ENCODE measurements around the gene ACTA1. TPM values are rescaled to one million over a fixed set of nuclear protein-coding genes. Genes with fewer than 3 reads are reported as not detected.

The ACTA1 gene
- total and polyA plus RNA-seq, 2 donors (not counting 3 experiments of a cell fraction or from before 2014, with no cell fraction given): 0.22 to 0.33 TPM

DNA sequence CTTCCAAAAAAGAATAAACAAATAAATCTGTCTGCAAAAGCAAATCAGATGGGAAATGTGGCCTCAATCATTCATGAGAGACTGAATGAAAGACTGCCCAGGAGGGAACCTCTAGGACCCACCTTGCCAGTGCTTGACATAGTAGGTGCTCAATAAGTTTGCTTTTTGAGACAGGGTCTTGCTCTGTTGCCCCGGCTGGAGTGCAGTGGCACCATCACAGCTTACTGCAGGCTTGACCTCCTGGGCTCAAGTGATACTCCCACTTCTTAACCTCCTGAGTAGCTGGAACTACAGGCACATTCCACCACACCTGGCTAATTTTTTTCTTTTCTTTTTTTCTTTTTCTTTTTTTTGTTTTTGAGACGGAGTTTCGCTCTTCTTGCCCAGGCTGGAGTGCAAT, 50.7 kb downstream of the ACTA1 start:
- H3K36me3 ChIP-seq (ENCODE audit: control insufficient read depth in 2 of 2, extremely low read depth in 1 of 2, insufficient read depth in 2 of 2, low read length in 2 of 2): no peaks in the 10 kb centered on the region
- H3K9ac ChIP-seq (replicated peaks; ENCODE audit: extremely low read depth, insufficient read depth, low read length): no peak overlapping the region
- no peaks in the 10 kb centered on the region for H3K4me1 ChIP-seq (ENCODE audit: control insufficient read depth, extremely low read depth, insufficient read depth, low read length)
- H2AFZ ChIP-seq (ENCODE audit: low read depth, low read length): no peak overlapping the region
- no peaks in the 10 kb centered on the region for H3K27me3 ChIP-seq (ENCODE audit: control insufficient read depth in 2 of 2, insufficient read depth in 2 of 2, low read length in 2 of 2)
- no peak overlapping the region for H3K27ac ChIP-seq (ENCODE audit: insufficient read depth, low read depth, low read length)
- H3K4me3 ChIP-seq (replicated peaks in 1 of 3; ENCODE audit: insufficient read depth in 1 of 3, low read depth in 1 of 3, low read length in 3 of 3): no peak overlapping the region
- no peaks in the 10 kb centered on the region for H4K20me1 ChIP-seq (replicated peaks; ENCODE audit: control insufficient read depth, extremely low read depth, insufficient read depth, low read length)
- intact Hi-C loops (cut with micrococcal nuclease): no loop called here
- H3K9me1 ChIP-seq (replicated peaks; ENCODE audit: control insufficient read depth, extremely low read depth, insufficient read depth, low read length): no peaks in the 10 kb centered on the region
- dilution Hi-C loops (cut with MboI; ENCODE audit: extremely low pct_ligation_motif_present, low sequenced_read_pairs): no loop called here
- no peak for DNase-seq (ENCODE audit: low read depth, low spot score)
- BruUV-seq (replicated peaks): no TSS peak
- H3K79me2 ChIP-seq (ENCODE audit: control insufficient read depth, insufficient read depth, low read length): no peaks in the 10 kb centered on the region
- CTCF ChIA-PET: interaction anchor here (1.0 kb wide), 1 partner anchor 11 kb away, joined by 3 read pairs; no protein-coding TSS in a partner anchor
- H3K9me3 ChIP-seq (replicated peaks; ENCODE audit: control insufficient read depth, insufficient read depth, low read length): no peaks in the 10 kb centered on the region
- no peak for FAIRE-seq
- TF ChIP-seq, protein P1, sequence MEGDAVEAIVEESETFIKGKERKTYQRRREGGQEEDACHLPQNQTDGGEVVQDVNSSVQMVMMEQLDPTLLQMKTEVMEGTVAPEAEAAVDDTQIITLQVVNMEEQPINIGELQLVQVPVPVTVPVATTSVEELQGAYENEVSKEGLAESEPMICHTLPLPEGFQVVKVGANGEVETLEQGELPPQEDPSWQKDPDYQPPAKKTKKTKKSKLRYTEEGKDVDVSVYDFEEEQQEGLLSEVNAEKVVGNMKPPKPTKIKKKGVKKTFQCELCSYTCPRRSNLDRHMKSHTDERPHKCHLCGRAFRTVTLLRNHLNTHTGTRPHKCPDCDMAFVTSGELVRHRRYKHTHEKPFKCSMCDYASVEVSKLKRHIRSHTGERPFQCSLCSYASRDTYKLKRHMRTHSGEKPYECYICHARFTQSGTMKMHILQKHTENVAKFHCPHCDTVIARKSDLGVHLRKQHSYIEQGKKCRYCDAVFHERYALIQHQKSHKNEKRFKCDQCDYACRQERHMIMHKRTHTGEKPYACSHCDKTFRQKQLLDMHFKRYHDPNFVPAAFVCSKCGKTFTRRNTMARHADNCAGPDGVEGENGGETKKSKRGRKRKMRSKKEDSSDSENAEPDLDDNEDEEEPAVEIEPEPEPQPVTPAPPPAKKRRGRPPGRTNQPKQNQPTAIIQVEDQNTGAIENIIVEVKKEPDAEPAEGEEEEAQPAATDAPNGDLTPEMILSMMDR (IDR thresholded peaks at IDR 0.05; ENCODE audit: extremely low read depth in 1 of 2, insufficient read depth in 1 of 2, low read depth in 1 of 2, low read length in 2 of 2): no peak
- no peak for TF ChIP-seq POLR2A (IDR thresholded peaks at IDR 0.05; ENCODE audit: low read depth, low read length)
- no peak for TF ChIP-seq JUN (IDR thresholded peaks at IDR 0.05; ENCODE audit: borderline replicate concordance, insufficient read depth, insufficient read length, low read depth)
- no peak overlapping the region for H3K4me2 ChIP-seq (ENCODE audit: insufficient read depth, low read length)
- POLR2A ChIA-PET: no interaction called here

Small RNAs within 50 kb of the gene (small RNA-seq; reads per million reads assigned to genes)
- not detected for gene RN7SKP276 (ENCODE audit: insufficient read depth, insufficient read length, low read depth, low replicate concordance)
- not detected for gene RNU6-180P (ENCODE audit: insufficient read depth, insufficient read length, low read depth, low replicate concordance)

Other genes with a start within 250 kb of the ACTA1 start
- gene RAB4A, start 163.0 kb downstream of the ACTA1 start, total RNA-seq: 43.2 and 52.9 TPM in 2 replicates
- gene RAB4A, start 163.0 kb downstream of the ACTA1 start, polyA plus RNA-seq: 9.8 and 14.8 TPM in 2 replicates
- 5.7 TPM in 2 replicates for gene CCSAP, start 91.0 kb downstream of the ACTA1 start, total RNA-seq
- 1.2 and 1.3 TPM in 2 replicates for gene CCSAP, start 91.0 kb downstream of the ACTA1 start, polyA plus RNA-seq
- gene NUP133, start 74.2 kb upstream of the ACTA1 start, total RNA-seq: 35.9 and 43.2 TPM in 2 replicates
- gene NUP133, start 74.2 kb upstream of the ACTA1 start, polyA plus RNA-seq: 11.1 and 13.4 TPM in 2 replicates
- gene ABCB10, start 124.6 kb upstream of the ACTA1 start, total RNA-seq: 19.4 and 19.8 TPM in 2 replicates
- 5.2 and 6.0 TPM in 2 replicates for gene ABCB10, start 124.6 kb upstream of the ACTA1 start, polyA plus RNA-seq
- 20.3 and 24.8 TPM in 2 replicates for gene TAF5L, start 192.0 kb upstream of the ACTA1 start, total RNA-seq
- gene TAF5L, start 192.0 kb upstream of the ACTA1 start, polyA plus RNA-seq: 19.7 and 21.1 TPM in 2 replicates
- 12.4 and 12.7 TPM in 2 replicates for gene URB2, start 192.2 kb upstream of the ACTA1 start, total RNA-seq
- gene URB2, start 192.2 kb upstream of the ACTA1 start, polyA plus RNA-seq: 4.3 and 4.7 TPM in 2 replicates